HepG2 (cell line): ENCODE data around the gene TXLNA. TPM values are rescaled to one million over a fixed set of nuclear protein-coding genes. Genes with fewer than 3 reads are reported as not detected.

Experiments used
- ATAC-seq: fragments of 200-7000 bp; cut with Tn5 transposase; 3 replicates; pipeline ENCODE4 v1.9.1; 2020; ENCODE audit warnings: mild to moderate bottlenecking, moderate library complexity
- BruUV-seq: library from RNA; stranded (reverse); fragments of 400-500 nt; replicated peaks from 2 replicates; lab custom pipeline; 2021; lab: Mats Ljungman, UMichigan
- CTCF ChIA-PET: fragments of 300-600 bp; formaldehyde crosslinking; extraction: SDS; loops from one replicate; lab custom pipeline; 2021; ENCODE audit warnings: low total read pairs, inconsistent platforms, low intra/inter-chr PET ratio; lab: Yijun Ruan, JAX
- POLR2A ChIA-PET: fragments of 350-600 bp; sonication (Branson Sonifier 250); formaldehyde crosslinking; loops from one replicate; lab custom pipeline; 2020; ENCODE audit warnings: antibody characterized with exemption, inconsistent platforms; lab: Yijun Ruan, JAX
- DNase-seq: peaks from one replicate; pipeline ENCODE4 v3.0.0-alpha.2; 2015; ENCODE audit warnings: low spot score
- FAIRE-seq: peaks from 3 replicates; lab custom pipeline; 2011; peaks lifted over from hg19 to GRCh38; lab: Jason Lieb, UNC
- H2AFZ ChIP-seq: one replicate; pipeline ENCODE4 v1.6.1; 2011; ENCODE audit warnings: low read length, inconsistent platforms
- H3K27ac ChIP-seq: fragments of 300-600 bp; 3 replicates; pipeline ENCODE4 v1.8.0; 2011; ENCODE audit warnings: mixed run types, mild to moderate bottlenecking, mixed read lengths, low read length, inconsistent platforms; ENCODE audit not compliant: insufficient read depth; ENCODE audit errors: extremely low read length
- H3K27me3 ChIP-seq, 2 experiments: fragments of 200-600 bp in 1 of 2; 2 replicates in 1 of 2; 3 replicates in 1 of 2; pipeline versions ENCODE4 v1.6.0 to v1.8.0; 2011; ENCODE audit warnings: low read length in 2 of 2, mild to moderate bottlenecking in 2 of 2, moderate library complexity in 2 of 2, inconsistent platforms in 1 of 2; ENCODE audit not compliant: insufficient read depth in 2 of 2, control insufficient read depth in 1 of 2
- H3K36me3 ChIP-seq, 2 experiments: fragments of 200-600 bp in 1 of 2; replicated peaks in 1 of 2; 2 replicates in 1 of 2; 3 replicates in 1 of 2; pipeline versions ENCODE4 v1.5.1 to v1.8.0; 2011; ENCODE audit warnings: low read length in 2 of 2, inconsistent platforms in 1 of 2; ENCODE audit not compliant: insufficient read depth in 2 of 2, control insufficient read depth in 1 of 2
- H3K4me1 ChIP-seq: 2 replicates; pipeline ENCODE4 v1.5.1; 2012; ENCODE audit warnings: low read length, inconsistent platforms; ENCODE audit not compliant: insufficient read depth
- H3K4me2 ChIP-seq: 2 replicates; pipeline ENCODE4 v1.6.0; 2011; ENCODE audit warnings: low read depth, low read length, inconsistent platforms
- H3K4me3 ChIP-seq, 3 experiments: fragments of 200-600 bp in 1 of 3; sonication (generic), shearing (Covaris generic) in 1 of 3; replicated peaks in 1 of 3; 2 replicates each; pipeline ENCODE4 v1.5.1; 2011 to 2016; ENCODE audit warnings: low read length in 3 of 3, inconsistent platforms in 2 of 3, low read depth in 2 of 3, mild to moderate bottlenecking in 2 of 3, control low read depth in 1 of 3, mixed read lengths in 1 of 3; ENCODE audit not compliant: insufficient read depth in 1 of 3
- H3K79me2 ChIP-seq: one replicate; pipeline ENCODE4 v1.6.1; 2011; ENCODE audit warnings: low read length, inconsistent platforms; ENCODE audit not compliant: insufficient read depth
- H3K9ac ChIP-seq: 2 replicates; pipeline ENCODE4 v1.6.0; 2011; ENCODE audit warnings: mild to moderate bottlenecking, low read depth, low read length, inconsistent platforms; ENCODE audit not compliant: insufficient read depth
- H3K9me3 ChIP-seq: 2 replicates; pipeline ENCODE4 v1.5.1; 2012; ENCODE audit warnings: mild to moderate bottlenecking, low read length
- H4K20me1 ChIP-seq: 2 replicates; pipeline ENCODE4 v1.6.0; 2011; ENCODE audit warnings: inconsistent platforms, mild to moderate bottlenecking, low read length, moderate library complexity; ENCODE audit not compliant: insufficient read depth
- ARHGAP35 ChIP-seq: sonication (generic); formaldehyde crosslinking; IDR thresholded peaks from 2 replicates; pipeline ENCODE4 v1.9.0; 2022; ENCODE audit warnings: mild to moderate bottlenecking, inconsistent platforms, moderate library complexity, missing genetic modification reagents, borderline replicate concordance
- CENPX ChIP-seq: sonication (generic); formaldehyde crosslinking; IDR thresholded peaks from 2 replicates; pipeline ENCODE4 v1.9.0; 2021; ENCODE audit warnings: mild to moderate bottlenecking, missing genetic modification reagents, moderate library complexity
- ETS1 ChIP-seq: sonication (generic); formaldehyde crosslinking; IDR thresholded peaks from 2 replicates; pipeline ENCODE4 v1.4.0; 2020; ENCODE audit warnings: missing genetic modification reagents
- FOXA1 ChIP-seq, 2 experiments: fragments of 450-650 bp in 1 of 2; sonication (generic) in 1 of 2; formaldehyde crosslinking in 1 of 2; IDR thresholded peaks; 2 replicates each; pipeline versions ENCODE4 v1.4.0 to v1.6.1; 2016 to 2020; ENCODE audit warnings: missing genetic modification reagents in 1 of 2
- GPN1 ChIP-seq: sonication (generic); formaldehyde crosslinking; IDR thresholded peaks from 2 replicates; pipeline ENCODE4 v1.5.1; 2020; ENCODE audit warnings: missing genetic modification reagents, borderline replicate concordance
- MTF2 ChIP-seq: sonication (generic); formaldehyde crosslinking; IDR thresholded peaks from 2 replicates; pipeline ENCODE4 v1.5.0; 2020; ENCODE audit warnings: missing genetic modification reagents, borderline replicate concordance
- U2AF2 ChIP-seq: fragments of 200-400 bp; formaldehyde crosslinking; IDR thresholded peaks from 2 replicates; pipeline ENCODE4 v1.6.1; 2017; ENCODE audit warnings: low read depth, mild to moderate bottlenecking, low read length
- ZFP41 ChIP-seq: sonication (generic); formaldehyde crosslinking; IDR thresholded peaks from 2 replicates; pipeline ENCODE4 v1.4.0; 2020; ENCODE audit warnings: mild to moderate bottlenecking, missing genetic modification reagents, borderline replicate concordance
- ZNF24 ChIP-seq: fragments of 450-650 bp; IDR thresholded peaks from 2 replicates; pipeline ENCODE4 v1.6.1; 2017; ENCODE audit warnings: antibody characterized with exemption, mild to moderate bottlenecking
- ZNF646 ChIP-seq: sonication (generic); formaldehyde crosslinking; IDR thresholded peaks from 2 replicates; pipeline ENCODE4 v1.9.0; 2021; ENCODE audit warnings: mild to moderate bottlenecking, missing genetic modification reagents
- ZSCAN12 ChIP-seq: sonication (generic); formaldehyde crosslinking; IDR thresholded peaks from 2 replicates; pipeline ENCODE4 v1.9.0; 2021; ENCODE audit warnings: mild to moderate bottlenecking, missing genetic modification reagents
- WGBS: methylation state at CpG from one replicate; pipeline ENCODE4 v1.1.6; 2017; ENCODE audit warnings: low lambda C conversion rate; 5-methylcytosine and 5-hydroxymethylcytosine counted together
- in situ Hi-C: cut with HindIII; loops from 2 replicates; pipeline ENCODE4 v1.10.0; 2017; ENCODE audit warnings: low pct_unique_long_range_greater_than_20kb; ENCODE audit not compliant: extremely low pct_ligation_motif_present
- intact Hi-C: fragments of 100-400 bp; cut with micrococcal nuclease; formaldehyde crosslinking; loops from one replicate; pipeline ENCODE4 v1.10.0; 2022; ENCODE audit not compliant: unreplicated experiment
- polyA plus RNA-seq, 8 experiments: library from polyadenylated mRNA; depleted of rRNA in 3 of 8; stranded (reverse) in 7 of 8; unstranded in 1 of 8; fragments of >200 nt; fragmentation: Illumina TruSeq in 4 of 8; extraction: Trizol in 4 of 8; gene quantifications; 2 replicates each; pipeline versions ENCODE4 v1.2.1 to v1.2.3, GENCODE V29; 2011 to 2016; ENCODE audit warnings: low read depth in 4 of 8, missing spikeins in 1 of 8, mixed read lengths in 1 of 8; ENCODE audit not compliant: insufficient read depth in 1 of 8
- total RNA-seq, 5 experiments: library from RNA; depleted of rRNA; stranded (reverse); fragments of >200 nt; fragmentation: Illumina TruSeq; extraction: Trizol; gene quantifications; 2 replicates each; pipeline ENCODE4 v1.2.3, GENCODE V29; 2016; ENCODE audit warnings: low read depth in 1 of 5
- TF ChIP-seq, protein P1 (sequence below): sonication (generic); formaldehyde crosslinking; IDR thresholded peaks from 2 replicates; pipeline ENCODE4 v1.5.0; 2020; ENCODE audit warnings: mild to moderate bottlenecking, missing genetic modification reagents, moderate library complexity
- TF ChIP-seq, protein P2 (sequence below): sonication (generic); formaldehyde crosslinking; IDR thresholded peaks from 2 replicates; pipeline ENCODE4 v1.5.0; 2020; ENCODE audit warnings: missing genetic modification reagents, mild to moderate bottlenecking, borderline replicate concordance

Gene TXLNA
- total and polyA plus RNA-seq, 2 of the 13 experiments (the other 11 are each of a cell fraction or from before 2014, with no cell fraction given), result 29.6 to 67.8 TPM

- no peak overlapping the region for H3K27ac ChIP-seq
- 100% methylated on average over 2 of the region's 5 CpGs for WGBS
- intact Hi-C loops (no loop called here), in situ Hi-C loops (loop anchor here (10.0 kb wide), 1 partner anchor 198 kb away; no protein-coding TSS in a partner anchor)
- POLR2A ChIA-PET, result interaction anchor here (1.1 to 2.6 kb wide), 8 partner anchors 11 to 178 kb away, joined by 3 to 22 read pairs (median 7); partner anchors contain the start of genes BSDC1, CCDC28B, IQCC and LCK
- H3K4me1 ChIP-seq, result peaks cover 23% of the 10 kb centered on the region
- H3K9me3 ChIP-seq, result no peaks in the 10 kb centered on the region
- CTCF ChIA-PET, result interaction anchor here (1.5 to 2.0 kb wide), 2 partner anchors 32 to 197 kb away, joined by 8 to 11 read pairs; no protein-coding TSS in a partner anchor
- no peak overlapping the region for H3K9ac ChIP-seq
- no TSS peak for BruUV-seq
- H3K27me3 ChIP-seq, result no peaks in the 10 kb centered on the region; a peak in 1 of 5 replicates
- ATAC-seq, result no peak
- peaks cover 11 to 30% of the 10 kb centered on the region in 2 experiments; a peak in 4 of 5 replicates for H3K36me3 ChIP-seq
- no peak for FAIRE-seq
- no peak for DNase-seq
- H2AFZ ChIP-seq, result no peak overlapping the region
- peaks cover 6% of the 10 kb centered on the region for H3K79me2 ChIP-seq
- TF ChIP-seq ZNF646 (CRISPR knock-in tag), result no peak
- TF ChIP-seq U2AF2, result no peak
- TF ChIP-seq FOXA1 (IDR thresholded peaks at IDR 0.05), result no peak
- TF ChIP-seq FOXA1 (CRISPR knock-in tag; IDR thresholded peaks at IDR 0.05), result no peak
- TF ChIP-seq ETS1 (CRISPR knock-in tag), result no peak
- TF ChIP-seq GPN1 (CRISPR knock-in tag), result no peak
- TF ChIP-seq ZNF24, result no peak
- no peak for TF ChIP-seq ZFP41 (CRISPR knock-in tag)
- TF ChIP-seq, protein P1, sequence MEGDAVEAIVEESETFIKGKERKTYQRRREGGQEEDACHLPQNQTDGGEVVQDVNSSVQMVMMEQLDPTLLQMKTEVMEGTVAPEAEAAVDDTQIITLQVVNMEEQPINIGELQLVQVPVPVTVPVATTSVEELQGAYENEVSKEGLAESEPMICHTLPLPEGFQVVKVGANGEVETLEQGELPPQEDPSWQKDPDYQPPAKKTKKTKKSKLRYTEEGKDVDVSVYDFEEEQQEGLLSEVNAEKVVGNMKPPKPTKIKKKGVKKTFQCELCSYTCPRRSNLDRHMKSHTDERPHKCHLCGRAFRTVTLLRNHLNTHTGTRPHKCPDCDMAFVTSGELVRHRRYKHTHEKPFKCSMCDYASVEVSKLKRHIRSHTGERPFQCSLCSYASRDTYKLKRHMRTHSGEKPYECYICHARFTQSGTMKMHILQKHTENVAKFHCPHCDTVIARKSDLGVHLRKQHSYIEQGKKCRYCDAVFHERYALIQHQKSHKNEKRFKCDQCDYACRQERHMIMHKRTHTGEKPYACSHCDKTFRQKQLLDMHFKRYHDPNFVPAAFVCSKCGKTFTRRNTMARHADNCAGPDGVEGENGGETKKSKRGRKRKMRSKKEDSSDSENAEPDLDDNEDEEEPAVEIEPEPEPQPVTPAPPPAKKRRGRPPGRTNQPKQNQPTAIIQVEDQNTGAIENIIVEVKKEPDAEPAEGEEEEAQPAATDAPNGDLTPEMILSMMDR (CRISPR knock-in tag), result no peak
- TF ChIP-seq MTF2 (CRISPR knock-in tag), result no peak
- TF ChIP-seq ARHGAP35 (CRISPR knock-in tag), result no peak
- TF ChIP-seq CENPX (CRISPR knock-in tag), result no peak
- TF ChIP-seq, protein P2, sequence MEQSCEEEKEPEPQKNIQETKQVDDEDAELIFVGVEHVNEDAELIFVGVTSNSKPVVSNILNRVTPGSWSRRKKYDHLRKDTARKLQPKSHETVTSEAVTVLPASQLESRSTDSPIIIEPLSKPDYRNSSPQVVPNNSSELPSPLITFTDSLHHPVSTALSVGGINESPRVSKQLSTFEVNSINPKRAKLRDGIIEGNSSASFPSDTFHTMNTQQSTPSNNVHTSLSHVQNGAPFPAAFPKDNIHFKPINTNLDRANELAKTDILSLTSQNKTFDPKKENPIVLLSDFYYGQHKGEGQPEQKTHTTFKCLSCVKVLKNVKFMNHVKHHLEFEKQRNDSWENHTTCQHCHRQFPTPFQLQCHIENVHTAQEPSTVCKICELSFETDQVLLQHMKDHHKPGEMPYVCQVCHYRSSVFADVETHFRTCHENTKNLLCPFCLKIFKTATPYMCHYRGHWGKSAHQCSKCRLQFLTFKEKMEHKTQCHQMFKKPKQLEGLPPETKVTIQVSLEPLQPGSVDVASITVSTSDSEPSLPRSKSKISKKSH (CRISPR knock-in tag), result no peak
- no peak for TF ChIP-seq ZSCAN12 (CRISPR knock-in tag)
- H3K4me3 ChIP-seq, result no peak overlapping the region
- H4K20me1 ChIP-seq, result no peaks in the 10 kb centered on the region
- H3K4me2 ChIP-seq, result no peak overlapping the region
Observed at GRCh38 chr1:32216566-32216965, 37.1 kb downstream of the TXLNA start.
